Ovary (tissue), 9 donors: ENCODE results near the gene FOXP1. TPM values are rescaled to one million over a fixed set of nuclear protein-coding genes. Genes with fewer than 3 reads are reported as not detected.

ENCODE experiments used
- DNase-seq, 5 donors: peaks; one replicate each; pipeline ENCODE4 v3.0.0-alpha.2; 2019 to 2020
- H3K27ac ChIP-seq, 2 donors: fragments of 200-600 bp; one replicate each; pipeline versions ENCODE4 v1.5.1 to v1.8.0; 2019 to 2022
- H3K27me3 ChIP-seq: fragments of 200-600 bp; one replicate; pipeline ENCODE4 v1.8.0; 2022
- H3K36me3 ChIP-seq: fragments of 200-600 bp; sonication (generic); one replicate; pipeline ENCODE4 v1.5.1; 2019
- H3K4me1 ChIP-seq: one replicate; pipeline ENCODE4 v1.8.1; 2013; ENCODE audit warnings: mild to moderate bottlenecking, moderate library complexity; ENCODE audit not compliant: insufficient read depth
- H3K4me3 ChIP-seq: fragments of 200-600 bp; sonication (generic); one replicate; pipeline ENCODE4 v1.5.1; 2017
- H3K9me3 ChIP-seq, 2 donors: fragments of 200-600 bp in 1 of 2; sonication (generic) in 1 of 2; one replicate each; pipeline versions ENCODE4 v1.5.1 to v1.8.1; 2013 to 2019; ENCODE audit warnings: mild to moderate bottlenecking in 1 of 2, moderate library complexity in 1 of 2
- CTCF ChIP-seq, 3 donors: fragments of 450-650 bp in 2 of 3; fragments of 200-600 bp in 1 of 3; IDR thresholded peaks; one replicate each; pipeline versions ENCODE4 v1.5.1 to v1.8.0; 2016 to 2022; ENCODE audit warnings: antibody characterized with exemption in 3 of 3, mild to moderate bottlenecking in 1 of 3
- EP300 ChIP-seq: sonication (generic); formaldehyde crosslinking; IDR thresholded peaks from one replicate; pipeline ENCODE4 v1.6.1; 2017; ENCODE audit warnings: antibody characterized with exemption
- POLR2A ChIP-seq: fragments of 450-650 bp; IDR thresholded peaks from one replicate; pipeline ENCODE4 v1.6.1; 2017; ENCODE audit warnings: antibody characterized with exemption, mild to moderate bottlenecking, moderate library complexity
- WGBS, 3 donors: extraction: QIAGEN DNeasy Blood & Tissue Kit in 1 of 3; methylation state at CpG; one replicate each; pipeline versions ENCODE4 v1.1.5 to v1.1.7; 2013 to 2017; 5-methylcytosine and 5-hydroxymethylcytosine counted together
- intact Hi-C, 4 donors: fragments of 100-400 bp; cut with DNase I; formaldehyde crosslinking; loops; one replicate each; pipeline versions ENCODE4 v1.11.0 to v1.15.1; 2022 to 2023
- polyA plus RNA-seq, 2 donors: library from polyadenylated mRNA; stranded (reverse); fragments of 200-250 nt in 1 of 2; fragments of 350-450 nt in 1 of 2; fragmentation: Illumina TruSeq in 1 of 2; extraction: RNeasy Lipid Tissue Mini Kit (QIAGEN cat#74804) in 1 of 2; gene quantifications; one replicate each; pipeline ENCODE4 v1.2.3, GENCODE V29; 2013 to 2014
- total RNA-seq, 7 donors: library from RNA; depleted of rRNA in 2 of 7; stranded (reverse); fragments of >200 nt in 2 of 7; fragmentation: NEBNext Ultra II Directional in 3 of 7; extraction: Animal tissue kit (Norgen Biotek cat#: 25700) in 3 of 7; gene quantifications; one replicate each; pipeline versions ENCODE4 v1.1.0 to v1.2.4, GENCODE V29; 2016 to 2023
- donor health status: DM: no; HTN: no; CAD: no; lungs with moderate emphysema.
- donor health status: DM: no; HTN: no; CAD: no.
- donor health status: Bipolar disorder and iron deficiency.
- donor health status: DM: yes; HTN: yes; CAD: no.
- donor health status: DM: no; HTN: no; CAD: no.
- donor health status: DM: yes; HTN: yes; CAD: no.

Gene FOXP1
- total and polyA plus RNA-seq, 9 donors = 31.7 to 126 (median 114) TPM

- Histone ChIP-seq H3K4me3 (no peak overlapping the region), H3K27ac (no peak overlapping the region), H3K36me3 (no peaks in the 10 kb centered on the region), H3K9me3 (no peaks in the 10 kb centered on the region), H3K27me3 (no peaks in the 10 kb centered on the region), H3K4me1 (peaks cover 16% of the 10 kb centered on the region)
- 85 to 93% (median 91%) methylated on average over 9 of the region's 9 CpGs for WGBS, 3 donors
- no peak for DNase-seq
- no peak for TF ChIP-seq POLR2A
- no peak for TF ChIP-seq CTCF (IDR thresholded peaks at IDR 0.05)
- TF ChIP-seq EP300 = no peak
- intact Hi-C loops = no loop called here
Measured at GRCh38 chr3:71087143-71088018, 496.1 kb downstream of the FOXP1 start.

- peaks cover 13% of the 10 kb centered on the region for H3K4me1 ChIP-seq
- H3K27ac ChIP-seq = no peak overlapping the region
- TF ChIP-seq CTCF (IDR thresholded peaks at IDR 0.05) (no peak), POLR2A (no peak), EP300 (no peak)
- no peaks in the 10 kb centered on the region for H3K9me3 ChIP-seq
- H3K27me3 ChIP-seq = no peaks in the 10 kb centered on the region
- 85 to 94% (median 92%) methylated on average over 4 of the region's 4 CpGs for WGBS, 3 donors
- no peak for DNase-seq
- no peak overlapping the region for H3K4me3 ChIP-seq
- intact Hi-C loops = no loop called here
- H3K36me3 ChIP-seq = no peaks in the 10 kb centered on the region
Measured at GRCh38 chr3:71086777-71087142, 496.8 kb downstream of the FOXP1 start.

- H3K9me3 ChIP-seq = no peaks in the 10 kb centered on the region
- H3K36me3 ChIP-seq = no peaks in the 10 kb centered on the region
- WGBS, 3 donors = 92 to 99% (median 93%) methylated on average over 3 of the region's 3 CpGs
- H3K27me3 ChIP-seq = no peaks in the 10 kb centered on the region
- H3K27ac ChIP-seq = no peak overlapping the region
- H3K4me1 ChIP-seq = peaks cover 16% of the 10 kb centered on the region
- H3K4me3 ChIP-seq = no peak overlapping the region
- DNase-seq = no peak
- intact Hi-C loops = no loop called here
- TF ChIP-seq EP300 = no peak
- no peak for TF ChIP-seq POLR2A
- TF ChIP-seq CTCF (IDR thresholded peaks at IDR 0.05) = no peak
Measured at GRCh38 chr3:71083726-71084131, 499.8 kb downstream of the FOXP1 start.

GRCh38 chr3:71082833-71083232, 500.7 kb downstream of the FOXP1 start:
- Histone ChIP-seq H3K4me1 (peaks cover 16% of the 10 kb centered on the region), H3K4me3 (no peak overlapping the region), H3K27ac (no peak overlapping the region), H3K9me3 (no peaks in the 10 kb centered on the region), H3K36me3 (no peaks in the 10 kb centered on the region), H3K27me3 (no peaks in the 10 kb centered on the region)
- no peak for TF ChIP-seq POLR2A
- TF ChIP-seq CTCF (IDR thresholded peaks at IDR 0.05) = no peak
- no peak for TF ChIP-seq EP300
- 89 to 95% (median 95%) methylated on average over 5 of the region's 5 CpGs for whole genome bisulfite sequencing, 3 donors
- no peak for DNase-seq
- intact Hi-C loops = no loop called here
